COLO668 (cell line): ENCODE results near the gene FBN3.

Experiments used
- DNase-seq: peaks from one replicate; lab custom pipeline; 2025; ENCODE audit not compliant: unreplicated experiment; lab: John Stamatoyannopoulos, UW

FBN3 gene

DNA sequence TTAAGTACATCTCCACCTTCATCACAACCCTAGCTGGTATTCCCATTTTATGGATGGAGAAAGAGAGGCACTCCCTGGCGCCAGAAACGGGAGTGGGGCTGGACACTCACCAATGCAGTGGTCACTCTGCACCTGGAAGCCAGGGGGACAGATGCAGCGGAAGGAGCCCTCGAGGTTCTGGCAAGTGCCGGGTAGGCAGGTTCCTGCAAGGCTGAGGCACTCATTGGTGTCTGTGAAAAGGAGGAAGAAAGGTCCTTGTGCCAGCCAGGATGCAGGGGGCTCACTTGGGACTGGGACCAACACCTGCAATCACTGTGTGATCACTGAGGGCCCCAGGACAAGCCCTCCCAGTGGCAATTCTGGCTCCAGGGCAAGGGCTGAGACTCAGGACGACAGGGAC lies 55.1 kb downstream of the FBN3 start:
- DNase-seq = no peak

- no peak for DNase-seq
These were observed 55.7 kb downstream of the FBN3 start for GRCh38 chr19:8093740-8094139.

DNA sequence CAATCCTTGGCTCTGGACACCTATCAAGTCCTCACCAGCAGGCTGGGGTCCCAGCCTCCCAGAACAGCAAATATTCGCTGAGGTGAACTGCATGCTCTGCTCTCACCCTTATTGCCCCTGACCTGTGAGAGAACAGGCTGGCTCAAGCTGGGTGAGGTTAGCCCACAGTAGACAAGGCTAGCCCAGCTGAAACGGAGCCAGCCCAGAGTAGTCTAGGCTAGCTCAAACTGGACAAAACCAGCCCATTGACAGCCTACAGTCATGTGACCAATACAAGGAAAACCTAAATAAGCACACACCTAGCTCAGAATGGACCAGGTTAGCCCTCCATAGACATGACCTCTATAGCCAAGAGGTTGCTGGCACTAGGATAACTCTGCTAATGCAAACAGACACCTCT lies 58.4 kb downstream of the FBN3 start:
- DNase-seq = no peak

DNA sequence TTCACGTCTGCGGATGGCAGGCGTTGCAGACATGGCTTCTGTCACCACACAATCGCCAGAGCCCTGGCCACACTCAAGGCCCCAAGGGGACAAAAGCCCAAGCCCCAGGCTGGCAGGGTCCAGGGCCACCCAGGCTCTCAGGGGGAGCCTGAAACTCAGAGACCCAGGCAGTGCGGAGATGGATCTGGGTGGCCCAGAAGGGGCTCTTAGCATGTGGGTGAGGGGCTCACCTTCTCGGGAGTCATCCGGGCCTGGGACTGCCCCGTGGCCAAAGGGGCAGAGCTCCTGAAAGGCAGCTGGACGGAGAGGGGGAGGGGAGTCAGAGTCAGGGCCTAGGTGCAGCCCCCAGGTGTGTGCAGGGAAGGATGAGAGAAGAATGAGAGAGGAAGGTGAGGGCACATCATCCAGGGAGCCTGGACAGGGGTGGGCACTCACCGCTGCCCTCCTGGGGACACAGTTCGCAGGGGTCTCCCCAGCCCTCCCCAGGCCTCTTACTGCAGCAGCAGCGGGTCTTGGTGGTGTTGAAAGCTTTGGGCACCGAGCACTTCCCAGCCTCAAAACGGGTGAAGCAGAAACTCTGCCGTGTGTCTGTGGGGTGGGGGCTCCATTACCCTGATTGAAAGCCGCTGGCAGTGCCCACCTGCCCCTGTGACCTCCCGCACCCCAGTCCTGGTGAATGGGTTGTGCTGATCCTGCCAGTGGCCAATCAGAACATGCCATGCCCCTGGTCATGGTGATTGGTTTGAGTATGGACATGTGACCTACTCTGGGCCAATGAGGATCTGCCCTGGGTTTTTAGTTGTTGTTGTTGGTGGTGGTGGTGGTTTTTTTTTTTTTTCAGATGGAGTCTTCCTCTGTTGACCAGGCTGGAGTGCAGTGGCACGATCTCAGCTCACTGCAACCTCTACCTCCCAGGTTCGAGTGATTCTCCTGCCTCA lies 59.5 kb downstream of the FBN3 start:
- DNase-seq = no peak

DNA sequence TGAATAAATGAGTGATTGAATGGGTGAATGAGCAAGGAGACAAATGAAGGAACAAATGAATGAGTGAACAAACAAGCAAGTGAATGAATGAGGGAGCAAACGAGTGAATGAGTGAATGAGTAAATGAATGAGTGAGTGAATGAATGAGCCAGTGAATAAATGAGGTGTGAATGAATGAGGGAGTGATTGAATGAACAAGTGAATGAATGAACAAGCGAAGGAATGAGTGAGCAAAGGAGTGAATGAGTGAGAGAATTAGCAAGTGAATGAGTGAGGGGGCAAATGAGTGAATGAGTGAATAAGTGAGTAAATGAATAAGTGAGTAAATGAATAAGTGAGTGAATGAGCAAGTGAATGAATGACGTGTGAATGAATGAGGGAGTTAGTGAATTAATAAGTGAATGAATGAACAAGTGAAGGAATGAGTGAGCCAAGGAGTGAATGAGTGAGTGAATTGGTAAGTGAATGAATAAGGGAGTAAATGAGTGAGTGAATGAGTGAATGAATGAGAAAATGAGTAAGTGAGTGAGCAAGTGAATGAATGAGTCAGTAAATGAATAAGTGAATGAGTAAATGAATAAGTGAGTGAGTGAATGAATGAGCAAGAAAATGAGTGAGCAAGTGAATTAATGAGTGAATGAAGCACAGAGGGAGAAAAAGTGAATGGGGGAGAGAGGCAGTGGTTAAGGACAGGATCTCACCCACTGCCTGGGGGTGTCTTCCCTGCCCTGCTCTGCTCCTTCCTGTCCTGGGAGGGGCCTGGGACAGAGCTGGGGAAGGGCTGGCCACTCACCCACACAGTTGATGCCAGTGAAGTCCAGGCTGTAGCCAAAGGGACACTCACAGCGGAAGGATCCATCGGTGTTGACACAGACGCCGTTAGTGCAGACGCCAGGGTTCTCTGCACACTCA lies 60.4 kb downstream of the FBN3 start:
- DNase-seq = peak; percentile 20

DNA sequence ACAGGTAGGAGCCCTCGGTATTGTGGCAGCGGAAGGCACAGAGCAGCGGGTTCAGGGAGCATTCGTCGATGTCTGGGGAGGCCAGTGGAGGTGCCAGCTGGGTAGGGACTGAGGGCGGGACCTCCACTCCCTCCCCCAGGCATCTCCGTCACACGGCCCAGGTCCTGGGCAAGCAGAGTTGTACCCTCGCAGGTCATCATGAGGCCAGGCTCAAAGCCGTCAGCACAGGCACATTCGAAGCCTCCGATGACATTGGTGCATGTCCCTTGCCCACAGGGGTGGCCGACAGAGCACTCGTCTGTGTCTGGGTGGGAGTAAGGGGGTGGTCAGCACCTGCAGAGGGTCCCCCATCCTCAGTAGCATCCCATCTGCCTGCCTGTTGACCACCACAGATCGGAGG lies 61.5 kb downstream of the FBN3 start:
- DNase-seq = no peak

DNA sequence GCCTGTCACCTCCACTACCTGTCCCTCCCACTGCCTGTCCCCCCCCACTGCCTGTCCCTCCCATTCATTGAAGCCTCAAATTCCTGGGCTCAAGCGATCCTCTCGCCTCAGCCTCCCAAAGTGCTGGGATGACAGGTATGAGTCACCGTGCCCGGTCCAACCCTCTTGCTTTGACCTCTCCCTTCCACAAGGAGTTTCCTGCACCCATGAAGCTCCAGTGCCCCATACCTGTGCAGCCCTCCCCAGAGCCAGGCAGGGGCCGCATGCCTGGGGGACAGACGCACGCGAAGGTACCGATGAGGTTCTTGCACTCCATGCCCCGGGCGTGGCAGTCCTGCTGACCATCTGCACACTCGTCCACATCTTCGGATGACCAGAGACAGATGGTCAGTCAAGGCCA lies 62.5 kb downstream of the FBN3 start:
- no peak for DNase-seq

GRCh38 chr19:8085598-8086408 lies 63.6 kb downstream of the FBN3 start:
- peak; percentile 71 for DNase-seq

DNA sequence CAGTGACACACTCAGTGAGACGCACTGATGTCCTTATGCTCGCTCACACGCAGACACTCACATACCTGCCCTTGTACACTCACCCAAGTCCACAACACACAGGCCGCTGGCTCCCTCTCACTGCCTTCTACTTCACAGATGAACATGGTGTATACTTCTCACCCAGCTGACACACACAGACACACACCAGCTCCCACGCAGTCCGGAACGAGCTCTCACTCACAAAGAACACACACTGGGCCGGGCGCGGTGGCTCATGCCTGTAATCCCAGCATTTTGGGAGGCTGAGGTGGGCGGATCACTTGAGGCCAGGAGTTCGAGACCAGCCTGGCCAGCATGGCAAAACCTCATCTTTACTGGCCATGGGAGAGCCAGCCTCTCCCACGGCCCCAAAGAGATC lies 65.2 kb downstream of the FBN3 start:
- DNase-seq = no peak

DNA sequence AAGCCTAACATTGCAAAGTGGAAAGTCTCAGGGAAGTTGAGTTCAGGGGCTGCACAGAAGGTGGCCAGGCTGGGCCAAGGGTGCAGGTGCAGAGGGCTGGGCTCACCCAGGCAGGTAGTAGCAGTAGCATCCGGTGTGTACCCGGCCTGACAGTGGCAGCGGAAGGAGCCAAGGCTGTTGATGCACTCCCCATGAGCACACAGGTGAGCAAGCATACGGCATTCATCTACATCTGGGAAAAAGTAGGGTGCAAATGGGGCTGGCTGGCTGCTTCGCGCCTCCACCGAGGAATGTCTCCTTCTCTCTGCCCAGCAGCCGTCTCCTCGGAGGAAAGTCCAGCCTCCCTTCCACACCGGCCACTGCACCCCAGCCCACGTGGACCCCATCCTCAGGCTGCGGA lies 66.3 kb downstream of the FBN3 start:
- peak; percentile 19 for DNase-seq

DNA sequence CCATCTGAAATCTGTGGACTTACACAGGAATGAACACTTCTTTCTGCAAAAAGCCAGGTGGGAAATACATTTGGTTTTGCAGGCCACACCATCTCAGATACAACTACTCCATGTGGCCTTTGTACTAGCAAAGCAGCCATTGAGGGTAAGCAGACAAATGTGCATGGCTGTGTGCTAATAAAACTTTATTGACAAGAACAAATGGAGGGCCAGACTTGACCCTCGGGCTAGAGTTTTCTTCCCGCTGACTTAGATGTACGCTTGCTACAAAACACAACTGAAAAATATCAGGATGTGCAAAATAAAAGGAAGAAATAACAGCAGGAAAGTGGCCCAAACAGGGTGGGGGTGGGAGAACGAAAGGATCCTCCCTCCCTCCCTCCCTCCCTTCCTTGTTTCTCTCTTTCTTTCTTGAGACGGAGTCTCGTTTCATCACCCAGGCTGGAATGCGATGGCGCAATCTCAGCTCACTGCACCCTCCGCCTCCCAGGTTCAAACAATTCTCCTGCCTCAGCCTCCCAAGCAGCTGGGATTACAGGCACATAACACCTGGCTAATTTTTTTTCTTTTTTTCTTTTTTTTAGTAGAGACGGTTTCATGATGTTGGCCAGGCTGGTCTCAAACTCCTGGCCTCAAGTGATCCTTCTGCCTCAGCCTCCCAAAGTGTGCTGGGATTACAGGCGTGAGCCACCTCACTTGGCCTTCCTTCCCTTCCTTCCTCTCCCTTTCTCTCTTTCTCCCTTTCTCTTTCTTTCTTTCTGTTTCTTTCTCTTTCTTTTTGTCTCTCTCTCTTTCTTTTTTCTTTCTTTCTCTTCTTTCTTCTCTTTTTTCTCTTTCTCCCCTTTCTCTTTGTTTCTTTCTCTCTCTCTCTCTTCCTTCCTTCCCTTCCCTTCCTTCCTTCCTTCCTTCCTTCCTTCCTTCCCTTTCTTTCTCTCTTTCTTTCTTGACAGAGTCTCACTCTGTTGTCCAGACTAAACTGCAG lies 67.5 kb downstream of the FBN3 start:
- no peak for DNase-seq

DNA sequence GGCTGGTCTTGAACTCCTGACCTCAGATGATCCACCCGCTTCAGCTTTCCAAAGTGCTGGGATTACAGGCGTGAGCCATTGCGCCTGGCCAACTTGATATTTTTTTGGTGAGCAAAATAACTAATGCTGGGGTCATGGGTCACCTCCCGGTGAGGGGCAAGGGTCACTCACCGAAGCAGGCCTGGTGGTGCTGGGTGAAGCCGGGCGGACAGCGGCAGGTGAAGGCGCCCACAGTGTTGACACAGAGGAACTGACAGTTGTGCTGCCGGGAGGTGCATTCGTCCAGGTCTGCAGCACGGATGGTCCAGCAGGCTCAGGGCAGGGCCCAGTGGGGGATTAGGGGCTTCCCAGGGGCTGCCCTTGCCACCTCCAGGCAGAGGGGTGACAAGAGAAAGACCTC lies 68.6 kb downstream of the FBN3 start:
- no peak for DNase-seq

DNA sequence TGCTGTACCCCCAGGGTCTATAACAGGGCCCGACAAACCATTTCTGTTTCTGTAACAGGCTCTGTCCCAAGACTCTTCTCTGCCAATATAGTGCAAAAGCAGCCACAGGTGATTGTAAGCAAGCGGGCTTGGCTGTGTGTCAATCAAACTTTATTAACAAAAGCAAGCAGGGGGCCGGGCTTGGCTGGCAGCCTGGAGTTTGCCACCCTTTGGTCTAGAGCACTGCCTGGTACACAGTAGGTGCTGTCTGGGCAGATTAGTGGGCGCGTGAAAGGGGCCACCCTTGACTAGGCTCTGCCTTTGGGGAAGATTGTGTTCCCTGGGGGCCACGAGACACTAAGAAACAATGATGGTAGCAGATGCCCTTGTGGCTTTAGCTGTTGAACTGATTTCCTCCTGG lies 69.4 kb downstream of the FBN3 start:
- DNase-seq = no peak

DNA sequence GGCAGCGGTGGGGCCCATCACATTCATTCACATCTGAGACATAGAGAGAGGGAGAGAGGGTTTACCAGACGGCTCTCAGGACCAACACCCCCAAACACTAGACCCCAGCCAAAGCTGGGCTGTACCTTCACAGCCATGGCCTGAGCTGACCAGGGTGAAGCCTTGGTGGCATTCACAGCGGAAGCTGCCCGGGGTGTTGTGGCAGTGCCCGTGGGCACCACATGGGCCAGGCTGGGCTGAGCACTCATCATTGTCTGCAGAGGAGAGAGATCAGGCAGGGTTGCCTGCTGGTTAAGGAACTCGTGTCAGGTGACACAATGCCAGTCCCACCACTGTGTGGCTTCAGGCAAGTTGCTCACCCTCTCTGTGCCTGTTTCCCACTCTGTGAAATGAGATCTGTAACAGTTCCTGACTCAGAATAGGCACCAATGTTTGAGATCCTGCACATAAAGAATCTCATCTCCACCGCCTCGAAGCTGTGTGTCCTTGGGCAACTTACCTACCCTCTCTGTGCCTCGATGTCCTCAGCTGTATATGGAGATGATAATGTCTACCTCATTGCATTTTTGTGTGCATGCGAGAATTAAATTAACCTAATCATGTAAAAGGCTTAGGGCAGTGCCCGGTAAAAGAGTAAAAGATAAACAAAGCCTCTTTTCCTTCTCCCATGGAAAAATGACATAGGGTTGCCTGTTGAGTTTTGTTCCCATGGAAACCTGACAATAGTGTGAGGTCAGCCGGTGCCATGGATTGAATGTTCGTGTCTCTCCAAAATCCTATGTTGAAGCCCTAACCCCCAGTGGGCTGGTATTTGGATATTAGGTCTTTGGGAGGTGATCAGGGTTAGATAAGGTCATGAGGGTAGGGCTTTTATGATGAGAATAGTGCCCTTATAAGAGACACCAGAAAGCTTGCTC lies 74.0 kb downstream of the FBN3 start:
- DNase-seq = no peak

- no peak for DNase-seq
These were observed 74.9 kb downstream of the FBN3 start for GRCh38 chr19:8074501-8074900.

DNA sequence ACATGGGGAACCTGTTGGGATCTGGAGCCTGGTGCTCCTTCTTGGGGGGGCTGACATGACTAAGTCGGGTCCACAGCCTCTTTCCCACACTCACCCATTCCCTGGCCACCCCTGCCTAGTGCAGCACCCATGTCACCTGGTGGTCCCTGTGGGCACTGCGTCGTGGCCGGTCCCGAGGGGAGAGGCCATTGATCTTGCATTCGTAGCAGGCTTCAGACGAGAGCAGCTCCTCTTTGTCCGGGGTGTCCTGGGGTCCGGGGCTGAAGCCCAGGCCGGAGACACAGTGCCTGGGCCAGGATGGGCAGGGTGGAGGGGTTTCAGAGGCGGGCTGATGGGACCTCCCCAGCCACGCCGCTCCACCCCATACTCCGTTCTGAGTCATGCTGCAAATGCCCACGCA lies 77.5 kb downstream of the FBN3 start:
- DNase-seq = no peak

DNA sequence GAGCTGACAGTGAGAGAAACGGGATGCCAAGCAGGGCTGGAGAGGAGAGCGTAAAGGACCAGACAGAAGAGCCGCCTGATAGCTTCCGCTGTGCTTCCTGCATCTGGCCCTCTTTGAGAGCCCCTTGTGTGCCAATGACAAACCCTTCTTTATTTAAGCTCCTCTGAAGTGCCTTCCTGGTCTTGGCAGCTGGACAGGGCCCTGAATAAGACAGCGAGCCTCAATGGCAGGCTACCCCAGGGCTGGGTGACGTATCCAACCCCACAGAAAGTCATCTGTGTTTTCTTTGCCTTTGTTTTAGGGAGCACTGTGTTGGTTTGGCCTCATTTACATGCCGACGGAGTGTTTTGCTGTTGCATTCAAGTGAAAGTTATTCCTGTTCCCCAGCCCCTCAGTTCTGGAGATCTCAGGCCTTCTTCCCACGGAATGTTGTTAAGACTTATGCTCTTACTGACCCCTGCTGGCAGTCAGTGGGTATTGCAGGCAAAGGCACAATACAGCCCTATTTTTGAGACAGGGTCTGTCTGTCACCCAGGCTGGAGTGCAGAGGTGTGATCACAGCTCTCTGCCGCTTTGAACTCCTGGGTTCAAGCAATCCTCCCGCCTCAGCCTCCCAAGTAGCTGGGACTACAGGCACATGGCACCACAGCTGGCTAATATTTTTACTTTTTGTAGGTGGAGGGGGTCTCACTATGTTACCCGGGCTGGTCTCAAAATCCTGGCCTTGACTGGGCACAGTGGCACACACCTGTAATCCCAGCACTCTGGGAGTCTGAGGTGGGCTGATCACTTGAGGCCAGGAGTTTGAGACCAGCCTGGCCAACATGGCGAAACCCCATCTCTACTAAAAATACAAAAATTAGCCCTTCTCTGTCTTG lies 80.1 kb downstream of the FBN3 start:
- DNase-seq = no peak

GRCh38 chr19:8065875-8066261 lies 83.5 kb downstream of the FBN3 start:
- no peak for DNase-seq
